Adrenal gland (tissue), 12 donors: Measurements from ENCODE around the gene AGK. TPM values are rescaled to one million over a fixed set of nuclear protein-coding genes. Genes with fewer than 3 reads are reported as not detected.

Experiments used
- DNase-seq, 7 donors: peaks; one replicate each; pipeline ENCODE4 v3.0.0-alpha.2; 2019 to 2020
- H3K27ac ChIP-seq, 5 donors: fragments of 200-600 bp; sonication (generic) in 4 of 5; 1 replicate in 3 of 5; 2 replicates in 2 of 5; pipeline versions ENCODE4 v1.5.1 to v1.8.0; 2016 to 2020; ENCODE audit warnings: mild to moderate bottlenecking in 1 of 5
- H3K27me3 ChIP-seq: fragments of 200-600 bp; 2 replicates; pipeline ENCODE4 v1.8.0; 2021
- H3K36me3 ChIP-seq, 2 donors: fragments of 200-600 bp; replicated peaks in 1 of 2; 1 replicate in 1 of 2; 2 replicates in 1 of 2; pipeline versions ENCODE4 v1.5.1 to v1.8.0; 2018 to 2022
- H3K4me1 ChIP-seq, 2 donors: fragments of 200-600 bp; replicated peaks in 1 of 2; 1 replicate in 1 of 2; 2 replicates in 1 of 2; pipeline versions ENCODE4 v1.5.1 to v1.8.0; 2018 to 2021
- H3K4me3 ChIP-seq, 4 donors: fragments of 200-600 bp; sonication (generic) in 3 of 4; one replicate each; pipeline ENCODE4 v1.5.1; 2016 to 2018
- H3K9me3 ChIP-seq, 3 donors: fragments of 200-600 bp; sonication (generic) in 1 of 3; replicated peaks in 1 of 3; 1 replicate in 2 of 3; 2 replicates in 1 of 3; pipeline versions ENCODE4 v1.5.1 to v1.8.0; 2016 to 2021
- CTCF ChIP-seq, 6 experiments: fragments of 450-650 bp in 4 of 6; fragments of 200-600 bp in 2 of 6; sonication (generic) in 1 of 6; IDR thresholded peaks; 1 replicate in 5 of 6; 2 replicates in 1 of 6; pipeline versions ENCODE4 v1.5.1 to v1.8.0; 2016 to 2021; ENCODE audit warnings: antibody characterized with exemption in 6 of 6, mild to moderate bottlenecking in 2 of 6, moderate library complexity in 1 of 6
- POLR2A ChIP-seq, 2 donors: fragments of 450-650 bp; IDR thresholded peaks; one replicate each; pipeline ENCODE4 v1.6.1; 2017; ENCODE audit warnings: antibody characterized with exemption in 2 of 2, mild to moderate bottlenecking in 2 of 2, moderate library complexity in 1 of 2
- WGBS, 4 donors: extraction: QIAGEN DNeasy Blood & Tissue Kit in 2 of 4; methylation state at CpG; one replicate each; pipeline versions ENCODE4 v1.1.5 to v1.1.7; 2013 to 2017; 5-methylcytosine and 5-hydroxymethylcytosine counted together
- intact Hi-C, 2 donors: fragments of 100-400 bp; cut with DNase I; formaldehyde crosslinking; loops; one replicate each; pipeline versions ENCODE4 v1.14.1 to v1.15.0; 2022 to 2023
- polyA plus RNA-seq, 3 donors: library from polyadenylated mRNA; stranded (reverse); fragments of 200-250 nt in 2 of 3; fragments of 350-450 nt in 1 of 3; fragmentation: Illumina TruSeq in 1 of 3; extraction: RNeasy Lipid Tissue Mini Kit (QIAGEN cat#74804) in 1 of 3; gene quantifications; one replicate each; pipeline ENCODE4 v1.2.3, GENCODE V29; 2013 to 2014
- total RNA-seq, 9 donors: library from RNA; depleted of rRNA in 4 of 9; stranded (reverse); fragments of >200 nt in 4 of 9; fragments of 120-200 nt in 1 of 9; fragmentation: NEBNext Ultra II Directional in 1 of 9; extraction: Animal tissue kit (Norgen Biotek cat#: 25700) in 1 of 9; gene quantifications; one replicate each; pipeline versions ENCODE4 v1.1.0 to v1.2.4, GENCODE V29; 2013 to 2023
- donor health status: healthy with polysubstance abuse.
- donor health status: Bipolar disorder and iron deficiency.
- donor health status: DM: yes; HTN: yes; CAD: no.
- donor health status: DM: no; HTN: no; CAD: no.
- donor health status: DM: no; HTN: no; CAD: no.
- donor health status: DM: yes; HTN: yes; CAD: no.

Gene AGK
- total and polyA plus RNA-seq, 12 donors: 11.1 to 89.9 (median 28.3) TPM

GRCh38 chr7:141528399-141528798, 22.8 kb upstream of the AGK start:
- Histone ChIP-seq H3K36me3 (no peaks in the 10 kb centered on the region), H3K27ac (no peak overlapping the region), H3K9me3 (no peaks in the 10 kb centered on the region), H3K4me1 (no peaks in the 10 kb centered on the region), H3K4me3 (no peak overlapping the region), H3K27me3 (no peaks in the 10 kb centered on the region)
- TF ChIP-seq CTCF (IDR thresholded peaks at IDR 0.05) (no peak), POLR2A (IDR thresholded peaks at IDR 0.05) (no peak)
- 92 to 94% (median 93%) methylated on average over 3 of the region's 3 CpGs for WGBS, 4 donors
- no peak for DNase-seq
- intact Hi-C loops: no loop called here

- 18 to 19% (median 18%) methylated on average over 11 of the region's 11 CpGs for WGBS, 4 donors
- no peaks in the 10 kb centered on the region for H3K9me3 ChIP-seq
- no peak overlapping the region for H3K27ac ChIP-seq
- H3K36me3 ChIP-seq: no peaks in the 10 kb centered on the region
- no peaks in the 10 kb centered on the region for H3K4me1 ChIP-seq
- no peak overlapping the region for H3K4me3 ChIP-seq
- intact Hi-C loops: no loop called here
- peak; percentile 31 to 86 (median 73) for DNase-seq
- no peaks in the 10 kb centered on the region for H3K27me3 ChIP-seq
- no peak for TF ChIP-seq POLR2A (IDR thresholded peaks at IDR 0.05)
- TF ChIP-seq CTCF (IDR thresholded peaks at IDR 0.05): peak; percentile 77 to 97 (median 88)
Observed at GRCh38 chr7:141533149-141533949, 17.9 kb upstream of the AGK start.

- DNase-seq: no peak
- H3K9me3 ChIP-seq: no peaks in the 10 kb centered on the region
- no peaks in the 10 kb centered on the region for H3K27me3 ChIP-seq
- no peak overlapping the region for H3K27ac ChIP-seq
- H3K4me1 ChIP-seq: no peaks in the 10 kb centered on the region
- no peak for TF ChIP-seq POLR2A (IDR thresholded peaks at IDR 0.05)
- TF ChIP-seq CTCF (IDR thresholded peaks at IDR 0.05): no peak
- intact Hi-C loops: no loop called here
- H3K36me3 ChIP-seq: no peaks in the 10 kb centered on the region
- WGBS, 4 donors: 60 to 72% (median 62%) methylated on average over 9 of the region's 9 CpGs
- no peak overlapping the region for H3K4me3 ChIP-seq
Observed at GRCh38 chr7:141534757-141535737, 16.2 kb upstream of the AGK start.

GRCh38 chr7:141537906-141538305, 13.3 kb upstream of the AGK start:
- Histone ChIP-seq H3K36me3 (no peaks in the 10 kb centered on the region), H3K9me3 (no peaks in the 10 kb centered on the region), H3K4me3 (no peak overlapping the region), H3K27me3 (no peaks in the 10 kb centered on the region), H3K4me1 (no peaks in the 10 kb centered on the region), H3K27ac (no peak overlapping the region)
- DNase-seq: no peak
- intact Hi-C loops: no loop called here
- TF ChIP-seq CTCF (IDR thresholded peaks at IDR 0.05): no peak
- no peak for TF ChIP-seq POLR2A (IDR thresholded peaks at IDR 0.05)
